HEK293 (cell line): ENCODE results near the gene AURKB.

Source experiments
- CTCF ChIP-seq: fragments of 450-650 bp; formaldehyde crosslinking; IDR thresholded peaks from 2 replicates; pipeline ENCODE4 v1.5.1; 2016; ENCODE audit warnings: missing biosample characterization, missing genetic modification characterization
- RBAK ChIP-seq: fragments of 450-650 bp; formaldehyde crosslinking; IDR thresholded peaks from 2 replicates; pipeline ENCODE4 v1.5.1; 2016; ENCODE audit warnings: missing biosample characterization, missing genetic modification characterization
- ZFP69B ChIP-seq: fragments of 450-650 bp; formaldehyde crosslinking; IDR thresholded peaks from 2 replicates; pipeline ENCODE4 v1.5.1; 2016; ENCODE audit warnings: missing biosample characterization, missing genetic modification characterization
- ZNF366 ChIP-seq: fragments of 450-650 bp; formaldehyde crosslinking; conservative IDR thresholded peaks from 2 replicates; pipeline ENCODE4 v1.5.1; 2016; ENCODE audit warnings: missing biosample characterization, missing genetic modification characterization
- ZNF549 ChIP-seq: fragments of 450-650 bp; IDR thresholded peaks from 2 replicates; pipeline ENCODE4 v1.5.1; 2018; ENCODE audit warnings: missing biosample characterization, missing genetic modification characterization, mild to moderate bottlenecking, inconsistent platforms, moderate library complexity
- TF ChIP-seq, protein P1 (sequence below): fragments of 450-650 bp; formaldehyde crosslinking; IDR thresholded peaks from 2 replicates; pipeline ENCODE4 v1.5.1; 2016; ENCODE audit warnings: missing biosample characterization, missing genetic modification characterization

- TF ChIP-seq, protein P1, sequence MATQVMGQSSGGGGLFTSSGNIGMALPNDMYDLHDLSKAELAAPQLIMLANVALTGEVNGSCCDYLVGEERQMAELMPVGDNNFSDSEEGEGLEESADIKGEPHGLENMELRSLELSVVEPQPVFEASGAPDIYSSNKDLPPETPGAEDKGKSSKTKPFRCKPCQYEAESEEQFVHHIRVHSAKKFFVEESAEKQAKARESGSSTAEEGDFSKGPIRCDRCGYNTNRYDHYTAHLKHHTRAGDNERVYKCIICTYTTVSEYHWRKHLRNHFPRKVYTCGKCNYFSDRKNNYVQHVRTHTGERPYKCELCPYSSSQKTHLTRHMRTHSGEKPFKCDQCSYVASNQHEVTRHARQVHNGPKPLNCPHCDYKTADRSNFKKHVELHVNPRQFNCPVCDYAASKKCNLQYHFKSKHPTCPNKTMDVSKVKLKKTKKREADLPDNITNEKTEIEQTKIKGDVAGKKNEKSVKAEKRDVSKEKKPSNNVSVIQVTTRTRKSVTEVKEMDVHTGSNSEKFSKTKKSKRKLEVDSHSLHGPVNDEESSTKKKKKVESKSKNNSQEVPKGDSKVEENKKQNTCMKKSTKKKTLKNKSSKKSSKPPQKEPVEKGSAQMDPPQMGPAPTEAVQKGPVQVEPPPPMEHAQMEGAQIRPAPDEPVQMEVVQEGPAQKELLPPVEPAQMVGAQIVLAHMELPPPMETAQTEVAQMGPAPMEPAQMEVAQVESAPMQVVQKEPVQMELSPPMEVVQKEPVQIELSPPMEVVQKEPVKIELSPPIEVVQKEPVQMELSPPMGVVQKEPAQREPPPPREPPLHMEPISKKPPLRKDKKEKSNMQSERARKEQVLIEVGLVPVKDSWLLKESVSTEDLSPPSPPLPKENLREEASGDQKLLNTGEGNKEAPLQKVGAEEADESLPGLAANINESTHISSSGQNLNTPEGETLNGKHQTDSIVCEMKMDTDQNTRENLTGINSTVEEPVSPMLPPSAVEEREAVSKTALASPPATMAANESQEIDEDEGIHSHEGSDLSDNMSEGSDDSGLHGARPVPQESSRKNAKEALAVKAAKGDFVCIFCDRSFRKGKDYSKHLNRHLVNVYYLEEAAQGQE (tag by site-specific recombination) = no peak
- TF ChIP-seq RBAK (tag by site-specific recombination) (no peak), ZNF549 (tag by site-specific recombination) (no peak), CTCF (tag by site-specific recombination) (no peak), ZFP69B (no peak), ZNF366 (tag by site-specific recombination) (no peak)
These were observed 25.3 kb upstream of the AURKB start for GRCh38 chr17:8235676-8236075.
